HCT116 (cell line): Measurements from ENCODE around the gene RMRP. TPM values are rescaled to one million over a fixed set of nuclear protein-coding genes. Genes with fewer than 3 reads are reported as not detected.

ENCODE experiments used
- ATAC-seq: fragments of 200-7000 bp; cut with Tn5 transposase; 2 replicates; pipeline ENCODE4 v1.9.1; 2020; ENCODE audit warnings: mild to moderate bottlenecking, moderate library complexity
- BruUV-seq: library from RNA; stranded (reverse); fragments of 400-500 nt; replicated peaks from 2 replicates; lab custom pipeline; 2021; lab: Mats Ljungman, UMichigan
- CTCF ChIA-PET: fragments of 300-600 bp; sonication (Branson Sonifier 250); formaldehyde crosslinking; loops from one replicate; lab custom pipeline; 2021; ENCODE audit warnings: antibody characterized with exemption; lab: Charles Lee
- POLR2A ChIA-PET: fragments of 300-600, 350-600 bp; sonication (Branson Sonifier 250); formaldehyde crosslinking; loops from one replicate; lab custom pipeline; 2021; ENCODE audit warnings: antibody characterized with exemption; lab: Charles Lee
- RAD21 ChIA-PET, 2 experiments: fragments of 300-600 bp; sonication (Branson Sonifier 250); formaldehyde crosslinking; loops; one replicate each; lab custom pipeline; 2023; ENCODE audit warnings: low total read pairs in 2 of 2; ENCODE audit not compliant: uncharacterized antibody in 2 of 2, unreplicated experiment in 2 of 2, low non-redundant PET in 1 of 2; lab: Charles Lee
- DNase-seq: peaks from one replicate; pipeline ENCODE4 v3.0.0-alpha.2; 2010; ENCODE audit warnings: low read depth, low spot score
- H2AFZ ChIP-seq: fragments of 200-600 bp; shearing (Covaris generic), sonication (generic); 2 replicates; pipeline ENCODE4 v1.6.1; 2017; ENCODE audit warnings: low read depth, mixed run types, mixed read lengths, antibody characterized with exemption, low read length; ENCODE audit not compliant: poor library complexity, severe bottlenecking
- H3K27ac ChIP-seq: 2 replicates; pipeline ENCODE4 v1.5.1; 2012; ENCODE audit warnings: low read depth, low read length
- H3K27me3 ChIP-seq: fragments of 200-600 bp; sonication (generic); 2 replicates; pipeline ENCODE4 v1.6.1; 2016; ENCODE audit warnings: mixed run types, low read length, mixed read lengths; ENCODE audit not compliant: insufficient read depth
- H3K36me3 ChIP-seq, 2 experiments: fragments of 200-500 bp in 1 of 2; fragments of 200-600 bp in 1 of 2; sonication (Bioruptor generic) in 1 of 2; sonication (generic) in 1 of 2; 2 replicates each; pipeline versions ENCODE4 v1.5.1 to v1.6.1; 2014 to 2016; ENCODE audit warnings: low read length in 2 of 2, inconsistent platforms in 1 of 2, mixed read lengths in 1 of 2, mixed run types in 1 of 2; ENCODE audit not compliant: insufficient read depth in 2 of 2, control insufficient read depth in 1 of 2
- H3K4me1 ChIP-seq, 2 experiments: fragments of 200-600 bp in 1 of 2; sonication (generic) in 1 of 2; 2 replicates each; pipeline versions ENCODE4 v1.5.1 to v1.6.1; 2012 to 2017; ENCODE audit warnings: low read length in 2 of 2, inconsistent platforms in 1 of 2, mild to moderate bottlenecking in 1 of 2, mixed read lengths in 1 of 2, mixed run types in 1 of 2, moderate library complexity in 1 of 2; ENCODE audit not compliant: insufficient read depth in 2 of 2, control insufficient read depth in 1 of 2
- H3K4me2 ChIP-seq: fragments of 200-600 bp; sonication (generic); 2 replicates; pipeline ENCODE4 v1.6.1; 2017; ENCODE audit warnings: mixed run types, low read length, mixed read lengths
- H3K4me3 ChIP-seq, 2 experiments: fragments of 200-600 bp in 1 of 2; sonication (generic) in 1 of 2; replicated peaks in 1 of 2; 2 replicates each; pipeline ENCODE4 v1.5.1; 2011 to 2016; ENCODE audit warnings: low read length in 2 of 2, control low read depth in 1 of 2, low read depth in 1 of 2, mild to moderate bottlenecking in 1 of 2, mixed read lengths in 1 of 2, mixed run types in 1 of 2
- H3K79me2 ChIP-seq: fragments of 200-600 bp; sonication (generic); 2 replicates; pipeline ENCODE4 v1.6.1; 2017; ENCODE audit warnings: mild to moderate bottlenecking, mixed run types, low read length, moderate library complexity, mixed read lengths; ENCODE audit not compliant: insufficient read depth
- H3K9ac ChIP-seq: fragments of 200-600 bp; sonication (generic); 2 replicates; pipeline ENCODE4 v1.6.1; 2016; ENCODE audit warnings: low read length, mixed read lengths
- H3K9me2 ChIP-seq: fragments of 200-600 bp; sonication (generic), shearing (Covaris generic); 2 replicates; pipeline ENCODE4 v1.6.1; 2017; ENCODE audit warnings: mixed run types, mild to moderate bottlenecking, moderate library complexity; ENCODE audit not compliant: insufficient read depth
- H3K9me3 ChIP-seq, 2 experiments: fragments of 200-500 bp in 1 of 2; fragments of 200-600 bp in 1 of 2; sonication (Bioruptor generic) in 1 of 2; sonication (generic) in 1 of 2; 2 replicates each; pipeline ENCODE4 v1.6.1; 2014 to 2017; ENCODE audit warnings: low read length in 2 of 2, mixed read lengths in 2 of 2, inconsistent platforms in 1 of 2, low read depth in 1 of 2, mild to moderate bottlenecking in 1 of 2, mixed run types in 1 of 2, moderate library complexity in 1 of 2; ENCODE audit not compliant: control insufficient read depth in 1 of 2, insufficient read depth in 1 of 2
- H4K20me1 ChIP-seq: fragments of 200-600 bp; sonication (generic), shearing (Covaris generic); 2 replicates; pipeline ENCODE4 v1.6.1; 2017; ENCODE audit warnings: mixed run types, mild to moderate bottlenecking, moderate library complexity; ENCODE audit not compliant: insufficient read depth
- ATF3 ChIP-seq: IDR thresholded peaks from 2 replicates; pipeline ENCODE4 v1.6.1; 2012
- CEBPB ChIP-seq: IDR thresholded peaks from 2 replicates; pipeline ENCODE4 v1.6.1; 2012; ENCODE audit warnings: low read depth
- CTCF ChIP-seq, 3 experiments: fragments of 200-600 bp in 1 of 3; sonication (generic) in 1 of 3; IDR thresholded peaks in 2 of 3; conservative IDR thresholded peaks in 1 of 3; 2 replicates each; pipeline ENCODE4 v1.5.1; 2012 to 2017; ENCODE audit warnings: low read depth in 2 of 3, low read length in 2 of 3, antibody characterized with exemption in 1 of 3, borderline replicate concordance in 1 of 3, control low read depth in 1 of 3, mild to moderate bottlenecking in 1 of 3, mixed read lengths in 1 of 3, mixed run types in 1 of 3, moderate library complexity in 1 of 3; ENCODE audit not compliant: insufficient read depth in 1 of 3
- EGR1 ChIP-seq: IDR thresholded peaks from 2 replicates; pipeline ENCODE4 v1.6.1; 2012; ENCODE audit warnings: low read depth
- ELF1 ChIP-seq: IDR thresholded peaks from 2 replicates; pipeline ENCODE4 v1.6.1; 2012; ENCODE audit warnings: low read depth, borderline replicate concordance
- EZH2 ChIP-seq: fragments of 200-600 bp; sonication (generic); IDR thresholded peaks from 2 replicates; pipeline ENCODE4 v1.6.1; 2017; ENCODE audit warnings: antibody characterized with exemption, mixed run types
- EZH2phosphoT487 ChIP-seq: fragments of 200-600 bp; IDR thresholded peaks from 2 replicates; pipeline ENCODE4 v1.6.1; 2018; ENCODE audit warnings: antibody characterized with exemption, borderline replicate concordance
- FOSL1 ChIP-seq: IDR thresholded peaks from 2 replicates; pipeline ENCODE4 v1.6.1; 2012; ENCODE audit warnings: low read depth
- JUND ChIP-seq: IDR thresholded peaks from 2 replicates; pipeline ENCODE4 v1.6.1; 2012
- POLR2A ChIP-seq: IDR thresholded peaks from 2 replicates; pipeline ENCODE4 v1.7.0; 2011; ENCODE audit warnings: borderline replicate concordance; ENCODE audit not compliant: insufficient read depth, insufficient read length; ENCODE audit errors: extremely low read depth
- POLR2AphosphoS5 ChIP-seq: IDR thresholded peaks from 2 replicates; pipeline ENCODE4 v1.6.1; 2011; ENCODE audit warnings: mild to moderate bottlenecking, low read depth, low read length, moderate library complexity
- RAD21 ChIP-seq: IDR thresholded peaks from 2 replicates; pipeline ENCODE4 v1.6.1; 2012; ENCODE audit warnings: low read depth, mild to moderate bottlenecking
- SP1 ChIP-seq: IDR thresholded peaks from 2 replicates; pipeline ENCODE4 v1.6.1; 2012; ENCODE audit warnings: low read depth
- SRF ChIP-seq: IDR thresholded peaks from 2 replicates; pipeline ENCODE4 v1.6.1; 2012; ENCODE audit warnings: low read depth
- TCF7L2 ChIP-seq: IDR thresholded peaks from 2 replicates; pipeline ENCODE4 v1.7.0; 2011; ENCODE audit warnings: borderline replicate concordance, inconsistent platforms; ENCODE audit not compliant: insufficient read depth, insufficient read length; ENCODE audit errors: extremely low read depth
- YY1 ChIP-seq: IDR thresholded peaks from 2 replicates; pipeline ENCODE4 v1.6.1; 2011; ENCODE audit warnings: low read length, low read depth, moderate library complexity, mild to moderate bottlenecking; ENCODE audit not compliant: insufficient replicate concordance; ENCODE audit errors: extremely low read depth
- ZNF274 ChIP-seq: fragments of 200-500 bp; sonication (Bioruptor generic); IDR thresholded peaks from 2 replicates; pipeline ENCODE4 v1.6.1; 2014; ENCODE audit warnings: mild to moderate bottlenecking, low read depth, low read length, inconsistent platforms
- intact Hi-C: fragments of 100-400 bp; cut with micrococcal nuclease; formaldehyde crosslinking; loops from 2 replicates; pipeline ENCODE4 v1.10.0; 2022
- total RNA-seq: library from RNA; stranded (reverse); gene quantifications from one replicate; pipeline ENCODE4 v1.2.1, GENCODE V29; 2021; ENCODE audit not compliant: unreplicated experiment
- TF ChIP-seq, protein P1 (sequence below): IDR thresholded peaks from 2 replicates; pipeline ENCODE4 v1.6.1; 2012
- TF ChIP-seq, protein P2 (sequence below): IDR thresholded peaks from 2 replicates; pipeline ENCODE4 v1.6.1; 2012; ENCODE audit warnings: low read depth

The RMRP gene
- total RNA-seq, 1 experiment from 2014 or later, result 30,969 TPM

DNA sequence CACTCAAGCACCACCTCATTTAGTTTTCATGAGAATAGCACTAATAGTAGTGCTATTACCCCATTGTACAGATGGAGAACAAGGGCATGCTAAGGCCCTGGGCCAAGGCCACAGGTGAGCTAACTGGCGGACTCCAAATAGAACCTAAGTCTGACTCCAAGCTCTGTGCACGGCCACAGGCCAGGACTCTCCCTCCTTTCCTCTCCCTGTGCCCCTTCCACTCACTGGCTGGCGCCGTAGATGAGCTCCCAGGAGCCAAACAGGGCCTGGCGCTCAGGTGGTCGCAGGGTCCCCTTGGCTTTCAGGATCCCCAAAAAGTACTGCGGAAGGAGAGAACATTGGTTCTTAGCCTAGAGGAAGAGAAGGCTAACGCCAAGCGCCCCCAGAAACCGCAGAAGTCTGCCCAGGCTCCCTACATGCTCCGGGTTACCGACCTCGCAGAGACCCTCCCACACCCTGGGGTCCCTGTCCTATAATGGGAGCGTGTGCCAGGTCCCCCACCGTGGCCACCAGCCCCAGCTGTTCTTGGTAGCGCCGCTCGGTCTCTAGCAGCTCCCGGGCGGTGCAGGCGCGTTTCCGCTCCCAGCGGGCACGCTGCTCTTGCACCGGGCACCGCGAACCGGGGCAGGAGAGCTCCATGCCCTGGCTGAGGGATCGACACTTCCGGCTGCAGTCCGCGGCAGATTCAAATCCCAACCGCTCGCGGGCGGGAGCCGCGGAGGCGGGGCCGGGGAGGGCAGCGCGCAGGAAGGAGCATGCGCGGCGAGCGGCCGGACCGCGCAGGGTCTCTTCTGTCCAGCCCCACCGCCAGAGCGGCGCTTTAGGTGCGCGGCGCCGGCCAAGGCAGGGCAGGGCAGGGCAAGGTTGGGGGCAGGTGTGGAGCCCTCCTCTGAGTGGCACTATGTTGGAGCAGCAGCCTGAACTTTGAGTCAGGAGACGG is 7.0 kb upstream of the RMRP start, which contains the start of gene ARHGEF39:
ARHGEF39 (minus strand) TSS at position 665 of the 940 bp plus-strand sequence; CDS start at position 639, 26 bp downstream.
- Histone ChIP-seq H3K9ac (peak within 1 kb of the TSS; percentile 96), H3K79me2 (peaks cover 28% of the 10 kb centered on the region; the same call in 1 of the 2 replicates), H3K9me3 (no peaks in the 10 kb centered on the region), H3K4me3 (peak within 1 kb of the TSS; percentile 91 to 93), H3K27ac (peak within 1 kb of the TSS; percentile 88), H2AFZ (no peak within 1 kb of the TSS), H3K9me2 (no peaks in the 10 kb centered on the region), H3K4me1 (peaks cover 25 to 60% of the 10 kb centered on the region in 2 experiments; a peak in 3 of 4 replicates), H4K20me1 (no peaks in the 10 kb centered on the region), H3K4me2 (peak within 1 kb of the TSS; percentile 87), H3K36me3 (peaks cover 6 to 27% of the 10 kb centered on the region in 2 experiments; a peak in 3 of 4 replicates), H3K27me3 (no peaks in the 10 kb centered on the region)
- intact Hi-C loops, result no loop called here
- ChIA-PET RAD21 (interaction anchor here in 1 of 2 experiments (1.2 kb wide), 1 partner anchor 66 kb away, joined by 3 read pairs; no protein-coding TSS in a partner anchor), POLR2A (interaction anchor here (0.9 to 3.0 kb wide), 3 partner anchors 17 to 68 kb away, joined by 4 to 16 read pairs (median 6); partner anchors contain the start of genes CREB3, TLN1 and TPM2), CTCF (interaction anchor here (0.9 to 2.0 kb wide), 5 partner anchors 24 to 67 kb away, joined by 3 to 11 read pairs (median 4); partner anchors contain the start of genes CREB3 and TLN1)
- ATAC-seq (peak; percentile 89), DNase-seq (peak; percentile 59)
- BruUV-seq, result TSS peak; percentile 64
- TF ChIP-seq SRF (no peak), CEBPB (no peak), FOSL1 (no peak), ATF3 (no peak), EZH2phosphoT487 (no peak), TCF7L2 (peak; percentile 47), JUND (no peak), ELF1 (no peak), EZH2 (no peak), YY1 (no peak), POLR2A (peak; percentile 87), POLR2AphosphoS5 (peak; percentile 84), EGR1 (no peak), RAD21 (no peak), CTCF (IDR thresholded peaks at IDR 0.05 in 2 of 3, conservative IDR thresholded peaks at IDR 0.05 in 1 of 3; ENCODE audit: borderline replicate concordance in 1 of 3, insufficient read depth in 1 of 3, low read depth in 2 of 3, low read length in 2 of 3) (peak in 1 of 3 experiments; percentile 30; a peak in 1 of 6 replicates), SP1 (no peak), ZNF274 (no peak)
- TF ChIP-seq, protein P1, sequence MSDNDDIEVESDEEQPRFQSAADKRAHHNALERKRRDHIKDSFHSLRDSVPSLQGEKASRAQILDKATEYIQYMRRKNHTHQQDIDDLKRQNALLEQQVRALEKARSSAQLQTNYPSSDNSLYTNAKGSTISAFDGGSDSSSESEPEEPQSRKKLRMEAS, result no peak
- TF ChIP-seq, protein P2, sequence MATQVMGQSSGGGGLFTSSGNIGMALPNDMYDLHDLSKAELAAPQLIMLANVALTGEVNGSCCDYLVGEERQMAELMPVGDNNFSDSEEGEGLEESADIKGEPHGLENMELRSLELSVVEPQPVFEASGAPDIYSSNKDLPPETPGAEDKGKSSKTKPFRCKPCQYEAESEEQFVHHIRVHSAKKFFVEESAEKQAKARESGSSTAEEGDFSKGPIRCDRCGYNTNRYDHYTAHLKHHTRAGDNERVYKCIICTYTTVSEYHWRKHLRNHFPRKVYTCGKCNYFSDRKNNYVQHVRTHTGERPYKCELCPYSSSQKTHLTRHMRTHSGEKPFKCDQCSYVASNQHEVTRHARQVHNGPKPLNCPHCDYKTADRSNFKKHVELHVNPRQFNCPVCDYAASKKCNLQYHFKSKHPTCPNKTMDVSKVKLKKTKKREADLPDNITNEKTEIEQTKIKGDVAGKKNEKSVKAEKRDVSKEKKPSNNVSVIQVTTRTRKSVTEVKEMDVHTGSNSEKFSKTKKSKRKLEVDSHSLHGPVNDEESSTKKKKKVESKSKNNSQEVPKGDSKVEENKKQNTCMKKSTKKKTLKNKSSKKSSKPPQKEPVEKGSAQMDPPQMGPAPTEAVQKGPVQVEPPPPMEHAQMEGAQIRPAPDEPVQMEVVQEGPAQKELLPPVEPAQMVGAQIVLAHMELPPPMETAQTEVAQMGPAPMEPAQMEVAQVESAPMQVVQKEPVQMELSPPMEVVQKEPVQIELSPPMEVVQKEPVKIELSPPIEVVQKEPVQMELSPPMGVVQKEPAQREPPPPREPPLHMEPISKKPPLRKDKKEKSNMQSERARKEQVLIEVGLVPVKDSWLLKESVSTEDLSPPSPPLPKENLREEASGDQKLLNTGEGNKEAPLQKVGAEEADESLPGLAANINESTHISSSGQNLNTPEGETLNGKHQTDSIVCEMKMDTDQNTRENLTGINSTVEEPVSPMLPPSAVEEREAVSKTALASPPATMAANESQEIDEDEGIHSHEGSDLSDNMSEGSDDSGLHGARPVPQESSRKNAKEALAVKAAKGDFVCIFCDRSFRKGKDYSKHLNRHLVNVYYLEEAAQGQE, result no peak
